Ectodermal cell (in vitro differentiated cells): ENCODE data around the gene LRRC51.

Experiments used
- H3K27ac ChIP-seq: 2 replicates; pipeline ENCODE4 v1.7.0; 2013; ENCODE audit warnings: mild to moderate bottlenecking, low read depth, low read length; ENCODE audit not compliant: insufficient read depth, poor library complexity, severe bottlenecking
- H3K27me3 ChIP-seq: 2 replicates; pipeline ENCODE4 v1.7.0; 2013; ENCODE audit warnings: mild to moderate bottlenecking, low read length; ENCODE audit not compliant: insufficient read depth, control insufficient read depth, poor library complexity, severe bottlenecking
- H3K36me3 ChIP-seq: one replicate; pipeline ENCODE4 v1.7.0; 2013; ENCODE audit warnings: low read length; ENCODE audit not compliant: control insufficient read depth, insufficient read depth
- H3K4me1 ChIP-seq: one replicate; pipeline ENCODE4 v1.7.0; 2013; ENCODE audit warnings: low read length; ENCODE audit not compliant: control insufficient read depth, insufficient read depth
- H3K4me3 ChIP-seq: 2 replicates; pipeline ENCODE4 v1.7.0; 2013; ENCODE audit warnings: low read depth, low read length, control low read depth; ENCODE audit not compliant: insufficient read depth
- H3K9me3 ChIP-seq: 2 replicates; pipeline ENCODE4 v1.7.0; 2013; ENCODE audit warnings: mild to moderate bottlenecking, low read length, moderate library complexity; ENCODE audit not compliant: control insufficient read depth
- WGBS, 2 experiments: methylation state at CpG; one replicate each; pipeline ENCODE4 v1.1.7; 2013; ENCODE audit warnings: missing lambda C conversion rate in 2 of 2; 5-methylcytosine and 5-hydroxymethylcytosine counted together

Gene LRRC51

GRCh38 chr11:72042064-72042745 lies 38.4 kb upstream of the LRRC51 start:
- Histone ChIP-seq H3K36me3 (peaks cover 4% of the 10 kb centered on the region), H3K4me1 (peaks cover 16% of the 10 kb centered on the region)
- 44 to 48% methylated on average over 4 to 5 of the region's 5 CpGs for WGBS, 2 experiments

DNA sequence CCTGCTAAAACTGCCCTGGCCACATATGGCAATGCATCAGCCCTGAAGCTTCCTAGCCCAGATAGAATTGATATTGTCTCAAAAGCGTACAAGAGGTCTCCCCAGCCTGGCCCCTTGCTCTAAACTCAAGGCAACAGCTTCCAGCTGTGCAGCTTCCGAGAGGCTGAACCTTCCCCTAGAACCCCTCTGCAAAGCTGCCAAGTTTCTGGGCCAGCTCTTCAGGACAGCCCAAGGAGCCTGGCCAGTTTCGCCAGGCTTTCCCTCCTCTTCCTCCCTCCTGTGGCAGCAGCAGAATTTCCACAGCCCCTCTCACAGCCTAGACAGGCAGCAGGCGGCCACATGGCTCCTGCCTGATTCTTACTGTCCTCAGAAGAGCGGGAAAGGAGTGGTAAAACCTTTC lies 34.8 kb upstream of the LRRC51 start:
- Histone ChIP-seq H3K4me1 (peaks cover 5% of the 10 kb centered on the region), H3K4me3 (no peak overlapping the region), H3K36me3 (peaks cover 4% of the 10 kb centered on the region), H3K9me3 (no peaks in the 10 kb centered on the region), H3K27ac (no peak overlapping the region), H3K27me3 (no peaks in the 10 kb centered on the region)
- WGBS, 2 experiments = 85 to 86% methylated on average over 5 of the region's 5 CpGs

More at GRCh38 chr11:72042064-72042745, 38.4 kb upstream of the LRRC51 start:
- Histone ChIP-seq H3K27me3 (no peaks in the 10 kb centered on the region), H3K27ac (peak overlapping the region; percentile 97), H3K4me3 (peak overlapping the region; percentile 55), H3K9me3 (no peaks in the 10 kb centered on the region)

DNA sequence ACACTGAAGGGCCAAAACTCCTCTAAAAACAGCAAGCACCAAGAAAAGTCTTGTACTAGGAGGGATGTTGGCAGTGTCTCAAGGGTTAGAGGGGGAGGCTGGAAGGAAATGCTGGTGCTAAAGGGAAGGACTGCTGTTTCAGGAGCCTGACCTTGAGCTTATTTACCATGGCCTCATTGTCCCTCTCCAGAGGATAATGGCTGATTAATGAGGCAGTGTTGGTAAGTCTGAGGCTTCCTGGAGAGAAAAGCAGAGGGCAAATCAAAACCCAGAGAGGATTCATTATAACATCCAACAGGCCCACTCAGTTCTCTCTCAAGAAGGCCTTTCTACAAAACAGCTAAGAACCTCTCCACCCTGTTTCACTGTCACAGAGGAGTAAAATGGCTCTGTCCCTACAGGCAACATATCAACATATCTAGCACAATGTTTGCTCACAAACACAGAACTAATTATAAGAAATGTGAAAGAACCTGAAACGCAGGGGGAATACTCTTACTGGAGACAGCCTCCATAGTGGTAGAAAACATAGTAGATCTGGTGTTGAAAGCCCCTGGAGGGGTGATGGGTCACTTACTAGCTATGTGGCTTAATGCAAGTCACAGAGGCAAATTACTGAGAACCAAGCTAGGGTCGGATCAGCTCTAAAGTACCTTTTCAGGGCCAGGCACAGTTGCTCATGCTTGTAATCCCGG lies 31.7 kb upstream of the LRRC51 start:
- 90 to 95% methylated on average over 3 of the region's 3 CpGs for WGBS, 2 experiments
- no peak overlapping the region for H3K27ac ChIP-seq
- no peaks in the 10 kb centered on the region for H3K9me3 ChIP-seq
- H3K4me3 ChIP-seq = no peak overlapping the region
- H3K4me1 ChIP-seq = no peaks in the 10 kb centered on the region
- peaks cover 4% of the 10 kb centered on the region for H3K36me3 ChIP-seq
- H3K27me3 ChIP-seq = no peaks in the 10 kb centered on the region

DNA sequence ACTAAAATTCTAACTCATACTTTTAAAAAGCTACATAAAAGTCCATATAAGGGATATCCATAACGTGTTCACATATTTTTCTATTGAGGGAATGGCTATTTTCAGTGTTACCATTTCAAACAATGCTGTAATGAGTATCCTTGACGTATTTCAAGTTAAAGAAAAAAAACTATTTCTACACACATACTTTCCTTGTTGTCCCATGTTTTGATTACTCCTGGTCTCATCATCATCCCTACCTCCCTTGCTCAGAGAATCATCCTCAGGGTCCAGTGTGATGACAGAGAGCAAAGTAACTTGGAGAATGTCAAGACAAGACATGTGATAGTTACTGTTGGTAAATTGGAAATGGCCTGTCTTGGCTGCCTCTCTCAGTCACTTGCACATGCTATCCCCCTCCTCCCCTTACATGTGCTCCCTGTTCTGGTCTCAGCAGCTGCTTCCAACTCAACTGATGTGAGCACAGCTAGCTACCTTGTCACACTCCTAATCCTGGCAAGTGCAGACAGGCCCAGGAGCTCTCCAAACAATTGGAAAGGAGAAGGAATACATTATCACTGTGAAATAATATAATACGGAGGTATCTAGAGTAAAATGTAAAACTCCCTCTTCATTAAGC lies 22.1 kb upstream of the LRRC51 start:
- Histone ChIP-seq H3K36me3 (no peaks in the 10 kb centered on the region), H3K4me3 (no peak overlapping the region), H3K4me1 (no peaks in the 10 kb centered on the region), H3K9me3 (no peaks in the 10 kb centered on the region), H3K27me3 (no peaks in the 10 kb centered on the region), H3K27ac (no peak overlapping the region)
- WGBS, 2 experiments = 98 to 100% methylated on average over 2 to 3 of the region's 3 CpGs

- no peaks in the 10 kb centered on the region for H3K27me3 ChIP-seq
- no peaks in the 10 kb centered on the region for H3K9me3 ChIP-seq
- no peaks in the 10 kb centered on the region for H3K4me1 ChIP-seq
- peaks cover 3% of the 10 kb centered on the region for H3K36me3 ChIP-seq
- H3K4me3 ChIP-seq = no peak overlapping the region
- no peak overlapping the region for H3K27ac ChIP-seq
- WGBS, 2 experiments = 93 to 94% methylated on average over 3 of the region's 5 CpGs
These were observed 18.8 kb upstream of the LRRC51 start for GRCh38 chr11:72061739-72062396.

DNA sequence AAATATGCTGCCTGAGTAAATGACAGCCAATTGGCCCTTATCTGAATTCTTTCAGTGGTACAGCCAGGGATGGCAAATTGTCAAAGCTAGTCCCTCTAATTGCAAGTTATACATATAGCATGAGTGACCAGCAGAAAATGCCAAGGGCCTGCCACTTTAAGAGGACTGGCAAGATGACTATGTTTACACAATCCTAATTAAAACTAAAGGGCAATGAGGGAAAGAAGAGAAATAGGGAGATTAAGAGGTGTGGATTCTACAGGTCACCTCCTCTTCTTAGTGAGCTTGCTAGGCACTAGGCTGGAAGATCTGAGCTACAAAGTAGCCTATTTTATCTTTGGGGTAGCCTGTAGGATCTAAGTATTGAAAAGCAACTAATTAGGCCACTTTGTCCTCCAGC lies 13.8 kb upstream of the LRRC51 start:
- Histone ChIP-seq H3K27me3 (no peaks in the 10 kb centered on the region), H3K4me3 (no peak overlapping the region), H3K9me3 (no peaks in the 10 kb centered on the region), H3K36me3 (peaks cover 3% of the 10 kb centered on the region), H3K27ac (no peak overlapping the region), H3K4me1 (peaks cover 14% of the 10 kb centered on the region)

GRCh38 chr11:72067266-72067665 lies 13.4 kb upstream of the LRRC51 start:
- Histone ChIP-seq H3K4me1 (peaks cover 14% of the 10 kb centered on the region), H3K4me3 (no peak overlapping the region), H3K36me3 (peaks cover 3% of the 10 kb centered on the region), H3K27me3 (no peaks in the 10 kb centered on the region), H3K9me3 (no peaks in the 10 kb centered on the region), H3K27ac (no peak overlapping the region)

DNA sequence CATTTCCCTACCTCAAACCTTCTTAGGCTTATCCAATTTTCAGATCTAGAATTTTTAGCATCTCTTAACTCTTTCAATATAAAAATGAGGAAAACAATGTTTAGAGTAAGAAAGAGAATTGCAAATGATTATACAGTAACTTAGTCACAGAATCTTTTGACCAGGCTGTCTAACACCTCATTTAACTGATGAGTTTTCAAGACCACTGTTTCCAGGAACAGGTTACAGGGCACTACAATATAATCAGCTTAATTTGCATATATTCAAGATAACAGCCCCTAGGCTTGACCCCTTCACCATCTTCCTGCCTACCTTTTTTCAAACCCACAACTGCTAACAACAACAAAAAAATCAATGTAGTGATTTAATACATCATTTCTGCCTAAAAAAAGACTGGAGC lies 13.0 kb upstream of the LRRC51 start:
- H3K4me3 ChIP-seq = no peak overlapping the region
- H3K4me1 ChIP-seq = peaks cover 14% of the 10 kb centered on the region
- no peak overlapping the region for H3K27ac ChIP-seq
- H3K36me3 ChIP-seq = peaks cover 3% of the 10 kb centered on the region
- H3K9me3 ChIP-seq = no peaks in the 10 kb centered on the region
- H3K27me3 ChIP-seq = no peaks in the 10 kb centered on the region

DNA sequence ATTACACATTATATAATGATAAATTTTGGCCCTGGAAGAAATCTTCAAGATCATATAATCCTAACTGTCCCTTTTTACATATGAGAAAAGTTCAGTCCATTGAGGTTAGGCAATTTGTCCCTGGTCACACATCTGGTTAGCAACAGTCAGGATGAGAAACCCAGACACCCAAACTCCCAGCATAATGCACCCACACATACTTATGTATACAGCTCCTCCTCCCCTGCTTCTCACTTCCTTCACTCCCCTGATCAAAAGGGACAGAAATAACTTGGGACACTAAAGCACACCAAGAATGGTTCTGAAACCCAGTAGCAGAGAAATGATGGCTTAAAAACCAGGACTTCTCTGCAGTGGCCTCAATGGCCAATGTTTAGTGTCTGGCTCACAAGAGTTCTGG lies 11.4 kb upstream of the LRRC51 start:
- H3K9me3 ChIP-seq = no peaks in the 10 kb centered on the region
- H3K36me3 ChIP-seq = peaks cover 3% of the 10 kb centered on the region
- no peak overlapping the region for H3K27ac ChIP-seq
- H3K4me3 ChIP-seq = no peak overlapping the region
- H3K27me3 ChIP-seq = no peaks in the 10 kb centered on the region
- H3K4me1 ChIP-seq = peaks cover 18% of the 10 kb centered on the region

GRCh38 chr11:72069787-72070251 lies 10.8 kb upstream of the LRRC51 start:
- no peak overlapping the region for H3K27ac ChIP-seq
- peaks cover 18% of the 10 kb centered on the region for H3K4me1 ChIP-seq
- WGBS, 2 experiments = 57 to 58% methylated on average over 2 of the region's 2 CpGs
- H3K4me3 ChIP-seq = no peak overlapping the region
- H3K36me3 ChIP-seq = peaks cover 3% of the 10 kb centered on the region
- H3K9me3 ChIP-seq = no peaks in the 10 kb centered on the region
- no peaks in the 10 kb centered on the region for H3K27me3 ChIP-seq
